Heart right ventricle (tissue), 16 donors: Measurements from ENCODE around the gene RET. TPM values are rescaled to one million over a fixed set of nuclear protein-coding genes. Genes with fewer than 3 reads are reported as not detected.

Experiments
- ATAC-seq, 8 donors: fragments of 200-7000 bp; cut with Tn5 transposase; one replicate each; pipeline ENCODE4 v1.9.1; 2020; ENCODE audit warnings: mild to moderate bottlenecking in 8 of 8, moderate library complexity in 8 of 8, moderate number of reproducible peaks in 1 of 8
- DNase-seq, 2 donors: peaks; one replicate each; pipeline ENCODE4 v3.0.0-alpha.2; 2020
- H3K27ac ChIP-seq, 10 donors: fragments of 200-600 bp; sonication (generic) in 2 of 10; one replicate each; pipeline versions ENCODE4 v1.5.0 to v1.8.0; 2020 to 2022; ENCODE audit warnings: mild to moderate bottlenecking in 3 of 10
- H3K27me3 ChIP-seq, 7 donors: fragments of 200-600 bp; one replicate each; pipeline ENCODE4 v1.8.0; 2021 to 2022; ENCODE audit warnings: mild to moderate bottlenecking in 2 of 7
- H3K36me3 ChIP-seq, 9 donors: fragments of 200-600 bp; sonication (generic) in 1 of 9; one replicate each; pipeline versions ENCODE4 v1.5.0 to v1.8.0; 2020 to 2022; ENCODE audit warnings: mild to moderate bottlenecking in 2 of 9
- H3K4me1 ChIP-seq, 9 donors: fragments of 200-600 bp; sonication (generic) in 1 of 9; one replicate each; pipeline versions ENCODE4 v1.5.0 to v1.8.0; 2020 to 2022; ENCODE audit warnings: mild to moderate bottlenecking in 4 of 9
- H3K4me3 ChIP-seq, 10 donors: fragments of 200-600 bp; sonication (generic) in 2 of 10; one replicate each; pipeline versions ENCODE4 v1.5.0 to v1.8.0; 2020 to 2022; ENCODE audit warnings: mild to moderate bottlenecking in 7 of 10, moderate library complexity in 2 of 10
- H3K9me3 ChIP-seq, 11 donors: fragments of 200-600 bp in 10 of 11; sonication (generic) in 2 of 11; one replicate each; pipeline versions ENCODE4 v1.5.0 to v1.8.0; 2013 to 2022; ENCODE audit warnings: mild to moderate bottlenecking in 2 of 11, control low read depth in 1 of 11, moderate library complexity in 1 of 11
- CTCF ChIP-seq, 9 donors: fragments of 200-600 bp; sonication (generic) in 2 of 9; IDR thresholded peaks; one replicate each; pipeline versions ENCODE4 v1.5.0 to v1.8.0; 2021 to 2022; ENCODE audit warnings: antibody characterized with exemption in 9 of 9, mild to moderate bottlenecking in 5 of 9, moderate library complexity in 1 of 9
- WGBS, 2 donors: extraction: QIAGEN DNeasy Blood & Tissue Kit; methylation state at CpG; one replicate each; pipeline ENCODE4 v1.1.7; 2013; ENCODE audit warnings: inconsistent platforms in 1 of 2; 5-methylcytosine and 5-hydroxymethylcytosine counted together
- intact Hi-C, 10 donors: fragments of 100-400 bp; cut with DNase I; formaldehyde crosslinking; loops; one replicate each; pipeline versions ENCODE4 v1.11.1 to v1.14.2; 2022
- polyA plus RNA-seq, 2 donors: library from polyadenylated mRNA; stranded (reverse); fragments of 200-250 nt; gene quantifications; one replicate each; pipeline ENCODE4 v1.2.3, GENCODE V29; 2013
- total RNA-seq, 10 donors: library from RNA; stranded (reverse); fragmentation: NEBNext Ultra II Directional in 3 of 10; extraction: Animal tissue kit (Norgen Biotek cat#: 25700) in 3 of 10; gene quantifications; one replicate each; pipeline versions ENCODE4 v1.2.1 to v1.2.4, GENCODE V29; 2021 to 2023
- donor health status: Arrhythmogenic right ventricular cardiomyopathy.
- donor health status: ischemic (EF 13 %, LVEDD 7.1; RV severe dilation, severe dysfunction).
- donor health status: healthy with polysubstance abuse.
- donor health status: DM: no; HTN: yes; CAD: no.
- donor health status: DM: no; HTN: no; CAD: no.
- donor health status: ischemic (EF 25% LVEDD 6.9; RV normal size, moderate dysfunction).
- donor health status: ischemic (EF 25% LVEDD 5.7; RV mildly dilated, moderate dysfunction).
- donor health status: healthy.
- donor health status: DM: yes; HTN: yes; CAD: no.
- donor health status: Ischemic cardiomyopathy.
- donor health status: ischemic (EF 35%, LVEDD 5.7; RV mildly dilated, moderate dysfunction).
- donor health status: nonischemic (EF 11% LVEDD 7.7; RV severe dilation, severe dysfunction).
- donor health status: DM: yes; HTN: yes; CAD: no.
- donor health status: PGD.
- donor health status: ischemic (EF 29% LVEDD 5.4; RV normal size, mild dysfunction).
- donor health status: nonischemic (EF 23%, LVEDD 6.1; RV moderate dilation, normal function).

Gene RET
- total and polyA plus RNA-seq, 12 donors: 0.38 to 2.6 (median 1.2) TPM

GRCh38 chr10:43090188-43090587, 13.3 kb downstream of the RET start:
- Histone ChIP-seq H3K36me3 (no peaks in the 10 kb centered on the region), H3K4me3 (no peak overlapping the region), H3K27me3 (peaks cover 0 to 29% (median 6%) of the 10 kb centered on the region in 7 donors), H3K4me1 (peaks cover 0 to 9% (median 0%) of the 10 kb centered on the region in 9 donors), H3K9me3 (no peaks in the 10 kb centered on the region), H3K27ac (no peak overlapping the region)
- ATAC-seq (peak in 5 of 8 donors; percentile 26 to 71 (median 43)), DNase-seq (no peak)
- intact Hi-C loops: no loop called here
- 63 to 70% methylated on average over 8 of the region's 8 CpGs for WGBS, 2 donors
- TF ChIP-seq CTCF (IDR thresholded peaks at IDR 0.05): no peak

GRCh38 chr10:43090664-43091063, 13.8 kb downstream of the RET start:
- ATAC-seq: no peak
- H3K9me3 ChIP-seq: no peaks in the 10 kb centered on the region
- no peak overlapping the region for H3K4me3 ChIP-seq
- peaks cover 0 to 27% (median 7%) of the 10 kb centered on the region in 7 donors for H3K27me3 ChIP-seq
- TF ChIP-seq CTCF (IDR thresholded peaks at IDR 0.05): no peak
- no peak for DNase-seq
- H3K4me1 ChIP-seq: peaks cover 0 to 9% (median 0%) of the 10 kb centered on the region in 9 donors
- no peak overlapping the region for H3K27ac ChIP-seq
- WGBS, 2 donors: 86 to 89% methylated on average over 10 of the region's 10 CpGs
- intact Hi-C loops: no loop called here
- no peaks in the 10 kb centered on the region for H3K36me3 ChIP-seq

- 65 to 70% methylated on average over 3 of the region's 3 CpGs for WGBS, 2 donors
- H3K36me3 ChIP-seq: no peaks in the 10 kb centered on the region
- DNase-seq (no peak), ATAC-seq (no peak)
- no peak overlapping the region for H3K4me3 ChIP-seq
- no peak overlapping the region for H3K27ac ChIP-seq
- TF ChIP-seq CTCF (IDR thresholded peaks at IDR 0.05): no peak
- peaks cover 0 to 9% (median 0%) of the 10 kb centered on the region in 9 donors for H3K4me1 ChIP-seq
- H3K27me3 ChIP-seq: peaks cover 0 to 22% (median 9%) of the 10 kb centered on the region in 7 donors
- intact Hi-C loops: no loop called here
- H3K9me3 ChIP-seq: no peaks in the 10 kb centered on the region
These were observed 15.0 kb downstream of the RET start for GRCh38 chr10:43091846-43092245.

- intact Hi-C loops: no loop called here
- WGBS, 2 donors: 31 to 35% methylated on average over 12 of the region's 12 CpGs
- H3K27me3 ChIP-seq: peaks cover 0 to 30% (median 11%) of the 10 kb centered on the region in 7 donors
- ATAC-seq (peak in 7 of 8 donors; percentile 43 to 61 (median 49)), DNase-seq (no peak)
- H3K4me1 ChIP-seq: peaks cover 0 to 9% (median 0%) of the 10 kb centered on the region in 9 donors
- peak in 4 of 9 donors; percentile 13 to 25 (median 22) for TF ChIP-seq CTCF (IDR thresholded peaks at IDR 0.05)
- H3K9me3 ChIP-seq: no peaks in the 10 kb centered on the region
- no peaks in the 10 kb centered on the region for H3K36me3 ChIP-seq
- no peak overlapping the region for H3K27ac ChIP-seq
- H3K4me3 ChIP-seq: no peak overlapping the region
These were observed 16.7 kb downstream of the RET start for GRCh38 chr10:43093423-43094076.
